ENCODE data around the gene GALNT12.

GRCh38 chr9:98851730-98852459 lies 44.4 kb downstream of the GALNT12 start:
- TF ChIP-seq CTCF (conservative IDR thresholded peaks at IDR 0.05) (no peak), EZH2 (IDR thresholded peaks at IDR 0.05; ENCODE audit: low read depth) (no peak)

Data from PC-9 (cell line).